Measurements from ENCODE around the gene TMEM53.

DNA sequence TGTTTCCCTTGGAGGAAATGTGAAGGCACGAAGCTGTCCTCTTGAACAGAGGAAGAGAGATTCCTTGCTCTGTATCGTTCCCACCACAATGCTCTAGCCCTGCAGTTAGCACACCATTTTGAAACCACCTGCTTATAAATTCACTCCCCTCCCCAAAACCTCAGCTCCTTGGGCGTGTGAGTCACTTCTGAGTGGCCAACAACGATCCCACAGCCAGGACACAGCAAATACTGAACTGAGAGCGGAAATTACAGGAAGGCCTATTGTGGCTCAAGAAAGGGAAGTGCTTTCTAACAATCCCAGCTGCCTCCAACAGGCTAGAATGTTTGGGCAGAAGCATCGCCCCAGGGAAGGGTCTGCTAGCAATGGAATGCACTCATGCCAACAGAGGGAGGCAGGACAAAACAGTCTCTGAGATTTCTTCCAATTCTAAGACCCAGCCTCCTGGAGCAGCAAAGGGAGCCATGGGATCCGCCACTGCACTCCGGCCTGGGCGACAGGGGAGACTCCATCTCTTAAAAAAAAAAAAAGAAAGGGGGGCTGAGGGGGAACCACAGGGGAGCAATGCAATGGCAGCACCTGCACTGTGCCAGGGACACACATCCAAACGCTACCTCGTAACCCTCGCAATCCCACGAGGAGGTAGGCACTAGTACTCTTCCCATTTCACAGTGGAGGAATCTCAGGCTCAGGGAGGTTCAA, 1.9 kb downstream of the TMEM53 start:
- TF ChIP-seq KLF8 (tag by site-specific recombination; IDR thresholded peaks at IDR 0.05), result no peak
- TF ChIP-seq, protein P1, sequence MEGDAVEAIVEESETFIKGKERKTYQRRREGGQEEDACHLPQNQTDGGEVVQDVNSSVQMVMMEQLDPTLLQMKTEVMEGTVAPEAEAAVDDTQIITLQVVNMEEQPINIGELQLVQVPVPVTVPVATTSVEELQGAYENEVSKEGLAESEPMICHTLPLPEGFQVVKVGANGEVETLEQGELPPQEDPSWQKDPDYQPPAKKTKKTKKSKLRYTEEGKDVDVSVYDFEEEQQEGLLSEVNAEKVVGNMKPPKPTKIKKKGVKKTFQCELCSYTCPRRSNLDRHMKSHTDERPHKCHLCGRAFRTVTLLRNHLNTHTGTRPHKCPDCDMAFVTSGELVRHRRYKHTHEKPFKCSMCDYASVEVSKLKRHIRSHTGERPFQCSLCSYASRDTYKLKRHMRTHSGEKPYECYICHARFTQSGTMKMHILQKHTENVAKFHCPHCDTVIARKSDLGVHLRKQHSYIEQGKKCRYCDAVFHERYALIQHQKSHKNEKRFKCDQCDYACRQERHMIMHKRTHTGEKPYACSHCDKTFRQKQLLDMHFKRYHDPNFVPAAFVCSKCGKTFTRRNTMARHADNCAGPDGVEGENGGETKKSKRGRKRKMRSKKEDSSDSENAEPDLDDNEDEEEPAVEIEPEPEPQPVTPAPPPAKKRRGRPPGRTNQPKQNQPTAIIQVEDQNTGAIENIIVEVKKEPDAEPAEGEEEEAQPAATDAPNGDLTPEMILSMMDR (tag by site-specific recombination; IDR thresholded peaks at IDR 0.05), result no peak
- TF ChIP-seq, protein P2, sequence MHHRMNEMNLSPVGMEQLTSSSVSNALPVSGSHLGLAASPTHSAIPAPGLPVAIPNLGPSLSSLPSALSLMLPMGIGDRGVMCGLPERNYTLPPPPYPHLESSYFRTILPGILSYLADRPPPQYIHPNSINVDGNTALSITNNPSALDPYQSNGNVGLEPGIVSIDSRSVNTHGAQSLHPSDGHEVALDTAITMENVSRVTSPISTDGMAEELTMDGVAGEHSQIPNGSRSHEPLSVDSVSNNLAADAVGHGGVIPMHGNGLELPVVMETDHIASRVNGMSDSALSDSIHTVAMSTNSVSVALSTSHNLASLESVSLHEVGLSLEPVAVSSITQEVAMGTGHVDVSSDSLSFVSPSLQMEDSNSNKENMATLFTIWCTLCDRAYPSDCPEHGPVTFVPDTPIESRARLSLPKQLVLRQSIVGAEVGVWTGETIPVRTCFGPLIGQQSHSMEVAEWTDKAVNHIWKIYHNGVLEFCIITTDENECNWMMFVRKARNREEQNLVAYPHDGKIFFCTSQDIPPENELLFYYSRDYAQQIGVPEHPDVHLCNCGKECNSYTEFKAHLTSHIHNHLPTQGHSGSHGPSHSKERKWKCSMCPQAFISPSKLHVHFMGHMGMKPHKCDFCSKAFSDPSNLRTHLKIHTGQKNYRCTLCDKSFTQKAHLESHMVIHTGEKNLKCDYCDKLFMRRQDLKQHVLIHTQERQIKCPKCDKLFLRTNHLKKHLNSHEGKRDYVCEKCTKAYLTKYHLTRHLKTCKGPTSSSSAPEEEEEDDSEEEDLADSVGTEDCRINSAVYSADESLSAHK (tag by site-specific recombination; IDR thresholded peaks at IDR 0.05), result no peak
- TF ChIP-seq ZNF140 (tag by site-specific recombination; IDR thresholded peaks at IDR 0.05), result no peak
- no peak for TF ChIP-seq ZNF274 (IDR thresholded peaks at IDR 0.05; ENCODE audit: low read length)
- TF ChIP-seq ZNF274 (tag by site-specific recombination; IDR thresholded peaks at IDR 0.05; ENCODE audit: borderline replicate concordance), result no peak
- TF ChIP-seq, protein P3, sequence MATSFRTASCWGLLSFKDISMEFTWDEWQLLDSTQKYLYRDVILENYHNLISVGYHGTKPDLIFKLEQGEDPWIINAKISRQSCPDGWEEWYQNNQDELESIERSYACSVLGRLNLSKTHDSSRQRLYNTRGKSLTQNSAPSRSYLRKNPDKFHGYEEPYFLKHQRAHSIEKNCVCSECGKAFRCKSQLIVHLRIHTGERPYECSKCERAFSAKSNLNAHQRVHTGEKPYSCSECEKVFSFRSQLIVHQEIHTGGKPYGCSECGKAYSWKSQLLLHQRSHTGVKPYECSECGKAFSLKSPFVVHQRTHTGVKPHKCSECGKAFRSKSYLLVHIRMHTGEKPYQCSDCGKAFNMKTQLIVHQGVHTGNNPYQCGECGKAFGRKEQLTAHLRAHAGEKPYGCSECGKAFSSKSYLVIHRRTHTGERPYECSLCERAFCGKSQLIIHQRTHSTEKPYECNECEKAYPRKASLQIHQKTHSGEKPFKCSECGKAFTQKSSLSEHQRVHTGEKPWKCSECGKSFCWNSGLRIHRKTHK (tag by site-specific recombination; IDR thresholded peaks at IDR 0.05), result no peak
- no peak for TF ChIP-seq ZNF707 (tag by site-specific recombination; IDR thresholded peaks at IDR 0.05)
- TF ChIP-seq, protein P4, sequence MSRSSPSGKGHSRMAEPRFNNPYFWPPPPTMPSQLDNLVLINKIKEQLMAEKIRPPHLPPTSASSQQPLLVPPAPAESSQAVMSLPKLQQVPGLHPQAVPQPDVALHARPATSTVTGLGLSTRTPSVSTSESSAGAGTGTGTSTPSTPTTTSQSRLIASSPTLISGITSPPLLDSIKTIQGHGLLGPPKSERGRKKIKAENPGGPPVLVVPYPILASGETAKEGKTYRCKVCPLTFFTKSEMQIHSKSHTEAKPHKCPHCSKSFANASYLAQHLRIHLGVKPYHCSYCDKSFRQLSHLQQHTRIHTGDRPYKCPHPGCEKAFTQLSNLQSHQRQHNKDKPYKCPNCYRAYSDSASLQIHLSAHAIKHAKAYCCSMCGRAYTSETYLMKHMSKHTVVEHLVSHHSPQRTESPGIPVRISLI (tag by site-specific recombination; IDR thresholded peaks at IDR 0.05), result no peak
- no peak for TF ChIP-seq SETDB1 (IDR thresholded peaks at IDR 0.05; ENCODE audit: insufficient read length, low read length)
- TF ChIP-seq, protein P5, sequence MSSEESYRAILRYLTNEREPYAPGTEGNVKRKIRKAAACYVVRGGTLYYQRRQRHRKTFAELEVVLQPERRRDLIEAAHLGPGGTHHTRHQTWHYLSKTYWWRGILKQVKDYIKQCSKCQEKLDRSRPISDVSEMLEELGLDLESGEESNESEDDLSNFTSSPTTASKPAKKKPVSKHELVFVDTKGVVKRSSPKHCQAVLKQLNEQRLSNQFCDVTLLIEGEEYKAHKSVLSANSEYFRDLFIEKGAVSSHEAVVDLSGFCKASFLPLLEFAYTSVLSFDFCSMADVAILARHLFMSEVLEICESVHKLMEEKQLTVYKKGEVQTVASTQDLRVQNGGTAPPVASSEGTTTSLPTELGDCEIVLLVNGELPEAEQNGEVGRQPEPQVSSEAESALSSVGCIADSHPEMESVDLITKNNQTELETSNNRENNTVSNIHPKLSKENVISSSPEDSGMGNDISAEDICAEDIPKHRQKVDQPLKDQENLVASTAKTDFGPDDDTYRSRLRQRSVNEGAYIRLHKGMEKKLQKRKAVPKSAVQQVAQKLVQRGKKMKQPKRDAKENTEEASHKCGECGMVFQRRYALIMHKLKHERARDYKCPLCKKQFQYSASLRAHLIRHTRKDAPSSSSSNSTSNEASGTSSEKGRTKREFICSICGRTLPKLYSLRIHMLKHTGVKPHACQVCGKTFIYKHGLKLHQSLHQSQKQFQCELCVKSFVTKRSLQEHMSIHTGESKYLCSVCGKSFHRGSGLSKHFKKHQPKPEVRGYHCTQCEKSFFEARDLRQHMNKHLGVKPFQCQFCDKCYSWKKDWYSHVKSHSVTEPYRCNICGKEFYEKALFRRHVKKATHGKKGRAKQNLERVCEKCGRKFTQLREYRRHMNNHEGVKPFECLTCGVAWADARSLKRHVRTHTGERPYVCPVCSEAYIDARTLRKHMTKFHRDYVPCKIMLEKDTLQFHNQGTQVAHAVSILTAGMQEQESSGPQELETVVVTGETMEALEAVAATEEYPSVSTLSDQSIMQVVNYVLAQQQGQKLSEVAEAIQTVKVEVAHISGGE (tag by site-specific recombination; conservative IDR thresholded peaks at IDR 0.05; ENCODE audit: low read depth), result no peak
- no peak for TF ChIP-seq EGR2 (tag by site-specific recombination; IDR thresholded peaks at IDR 0.05; ENCODE audit: low read depth)
- TF ChIP-seq OSR2 (tag by site-specific recombination; IDR thresholded peaks at IDR 0.05), result no peak

All from HEK293 (cell line).